HepG2 (cell line): Measurements from ENCODE around the gene NR2F6. TPM values are rescaled to one million over a fixed set of nuclear protein-coding genes. Genes with fewer than 3 reads are reported as not detected.
A peak's percentile ranks its signal among the peaks of the same experiment; 100 is the strongest.

Experiments used
- ATRX ChIP-seq: sonication (generic); formaldehyde crosslinking; IDR thresholded peaks from 2 replicates; pipeline ENCODE4 v1.4.0; 2020; ENCODE audit warnings: missing genetic modification reagents, borderline replicate concordance
- CERS6 ChIP-seq: sonication (generic); formaldehyde crosslinking; IDR thresholded peaks from 2 replicates; pipeline ENCODE4 v1.5.0; 2020; ENCODE audit warnings: missing genetic modification reagents
- EHMT2 ChIP-seq: fragments of 200-600 bp; sonication (generic); IDR thresholded peaks from 2 replicates; pipeline ENCODE4 v1.7.0; 2017; ENCODE audit warnings: antibody characterized with exemption, low read depth, low read length, borderline replicate concordance
- ELF3 ChIP-seq: IDR thresholded peaks from 2 replicates; pipeline ENCODE4 v1.6.1; 2016; ENCODE audit warnings: missing genetic modification reagents, missing compliant biosample characterization
- MAZ ChIP-seq, 2 experiments: sonication (generic) in 1 of 2; formaldehyde crosslinking in 1 of 2; IDR thresholded peaks; 2 replicates each; pipeline versions ENCODE4 v1.5.0 to v1.6.1; 2012 to 2020; ENCODE audit warnings: low read depth in 2 of 2, mild to moderate bottlenecking in 2 of 2, borderline replicate concordance in 1 of 2, improper control_type of control experiment in 1 of 2, low read length in 1 of 2, missing genetic modification reagents in 1 of 2, moderate library complexity in 1 of 2
- PPARG ChIP-seq: conservative IDR thresholded peaks from 2 replicates; pipeline ENCODE4 v1.6.1; 2016; ENCODE audit warnings: missing biosample characterization, missing genetic modification reagents
- TCF12 ChIP-seq, 2 experiments: fragments of 450-650 bp in 1 of 2; sonication (generic) in 1 of 2; formaldehyde crosslinking in 1 of 2; IDR thresholded peaks; 2 replicates each; pipeline versions ENCODE4 v1.6.1 to v1.8.0; 2017 to 2022; ENCODE audit warnings: antibody characterized with exemption in 1 of 2, mild to moderate bottlenecking in 1 of 2, missing genetic modification reagents in 1 of 2, moderate library complexity in 1 of 2
- ZBTB38 ChIP-seq: sonication (generic); formaldehyde crosslinking; IDR thresholded peaks from 2 replicates; pipeline ENCODE4 v1.5.1; 2020; ENCODE audit warnings: mild to moderate bottlenecking, missing genetic modification reagents
- ZBTB43 ChIP-seq: sonication (generic); formaldehyde crosslinking; conservative IDR thresholded peaks from 2 replicates; pipeline ENCODE4 v1.4.0; 2020; ENCODE audit warnings: missing genetic modification reagents
- ZMYM3 ChIP-seq: sonication (generic); formaldehyde crosslinking; IDR thresholded peaks from 2 replicates; pipeline ENCODE4 v1.5.1; 2020; ENCODE audit warnings: mild to moderate bottlenecking, missing genetic modification reagents
- ZNF230 ChIP-seq: sonication (generic); formaldehyde crosslinking; IDR thresholded peaks from 2 replicates; pipeline ENCODE4 v1.4.0; 2020; ENCODE audit warnings: mild to moderate bottlenecking, missing genetic modification reagents
- ZNF264 ChIP-seq: sonication (generic); formaldehyde crosslinking; IDR thresholded peaks from 2 replicates; pipeline ENCODE4 v1.4.0; 2020; ENCODE audit warnings: missing genetic modification reagents
- ZNF333 ChIP-seq: sonication (generic); formaldehyde crosslinking; IDR thresholded peaks from 2 replicates; pipeline ENCODE4 v1.4.0; 2020; ENCODE audit warnings: mild to moderate bottlenecking, missing genetic modification reagents, borderline replicate concordance
- ZNF567 ChIP-seq: sonication (generic); formaldehyde crosslinking; IDR thresholded peaks from 2 replicates; pipeline ENCODE4 v1.8.1; 2023; ENCODE audit warnings: mild to moderate bottlenecking, missing genetic modification reagents, borderline replicate concordance
- ZNF615 ChIP-seq: sonication (generic); formaldehyde crosslinking; IDR thresholded peaks from 2 replicates; pipeline ENCODE4 v1.5.0; 2020; ENCODE audit warnings: mild to moderate bottlenecking, missing genetic modification reagents, borderline replicate concordance
- ZNF83 ChIP-seq: sonication (generic); formaldehyde crosslinking; IDR thresholded peaks from 2 replicates; pipeline ENCODE4 v1.4.0; 2020; ENCODE audit warnings: missing genetic modification reagents, mild to moderate bottlenecking, borderline replicate concordance
- polyA plus RNA-seq, 8 experiments: library from polyadenylated mRNA; depleted of rRNA in 3 of 8; stranded (reverse) in 7 of 8; unstranded in 1 of 8; fragments of >200 nt; fragmentation: Illumina TruSeq in 4 of 8; extraction: Trizol in 4 of 8; gene quantifications; 2 replicates each; pipeline versions ENCODE4 v1.2.1 to v1.2.3, GENCODE V29; 2011 to 2016; ENCODE audit warnings: low read depth in 4 of 8, missing spikeins in 1 of 8, mixed read lengths in 1 of 8; ENCODE audit not compliant: insufficient read depth in 1 of 8
- total RNA-seq, 5 experiments: library from RNA; depleted of rRNA; stranded (reverse); fragments of >200 nt; fragmentation: Illumina TruSeq; extraction: Trizol; gene quantifications; 2 replicates each; pipeline ENCODE4 v1.2.3, GENCODE V29; 2016; ENCODE audit warnings: low read depth in 1 of 5
- TF ChIP-seq, protein P1 (sequence below): sonication (generic); formaldehyde crosslinking; IDR thresholded peaks from 2 replicates; pipeline ENCODE4 v1.4.0; 2020; ENCODE audit warnings: missing genetic modification reagents
- TF ChIP-seq, protein P2 (sequence below), 2 experiments: IDR thresholded peaks; 2 replicates each; pipeline ENCODE4 v1.6.1; 2011 to 2012; ENCODE audit warnings: low read length in 2 of 2, borderline replicate concordance in 1 of 2, low read depth in 1 of 2, mild to moderate bottlenecking in 1 of 2, moderate library complexity in 1 of 2
- TF ChIP-seq, protein P3 (sequence below): sonication (generic); formaldehyde crosslinking; IDR thresholded peaks from 2 replicates; pipeline ENCODE4 v1.4.0; 2020; ENCODE audit warnings: missing genetic modification reagents

The NR2F6 gene
- total and polyA plus RNA-seq, 2 of the 13 experiments (the other 11 are each of a cell fraction or from before 2014, with no cell fraction given), result 30.9 to 72.4 TPM

DNA sequence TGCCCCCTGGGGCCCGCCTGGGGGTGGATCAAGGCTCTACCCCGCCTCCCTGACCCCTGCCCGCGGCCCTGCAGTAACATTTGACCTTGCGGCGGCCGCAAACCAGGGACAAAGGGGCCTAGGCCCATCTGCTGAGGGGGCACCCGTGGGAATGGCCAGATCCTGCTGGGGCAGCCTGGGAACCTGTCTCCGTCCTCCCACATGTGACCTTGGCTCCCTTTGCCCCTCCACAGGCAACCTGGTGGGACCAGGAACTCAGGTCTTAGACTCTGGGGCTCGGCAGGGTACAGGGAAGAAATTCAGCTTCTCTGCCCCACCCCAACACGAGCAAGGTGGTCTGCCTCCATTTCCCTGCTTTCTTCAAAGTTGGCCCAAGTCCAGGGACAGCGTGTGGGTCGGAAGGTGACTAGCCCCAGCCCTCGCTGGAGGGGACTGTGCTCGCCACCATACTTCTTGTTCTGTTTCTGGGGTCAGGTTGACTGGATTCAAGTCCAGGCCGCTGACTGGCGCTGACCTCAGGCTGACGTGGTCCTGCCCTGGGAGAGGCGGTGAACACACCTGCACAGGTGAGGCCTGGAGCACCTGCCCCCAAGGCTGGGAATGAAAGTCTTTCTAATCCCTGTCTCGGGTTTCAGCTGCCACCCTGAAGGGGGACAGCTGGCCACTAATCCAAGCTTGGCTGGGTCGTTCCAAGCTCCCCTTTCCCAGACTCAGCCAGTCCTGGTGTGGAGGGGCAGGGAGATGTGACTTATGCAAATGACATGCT lies 2.5 kb upstream of the NR2F6 start (continued):
- TF ChIP-seq, protein P1, sequence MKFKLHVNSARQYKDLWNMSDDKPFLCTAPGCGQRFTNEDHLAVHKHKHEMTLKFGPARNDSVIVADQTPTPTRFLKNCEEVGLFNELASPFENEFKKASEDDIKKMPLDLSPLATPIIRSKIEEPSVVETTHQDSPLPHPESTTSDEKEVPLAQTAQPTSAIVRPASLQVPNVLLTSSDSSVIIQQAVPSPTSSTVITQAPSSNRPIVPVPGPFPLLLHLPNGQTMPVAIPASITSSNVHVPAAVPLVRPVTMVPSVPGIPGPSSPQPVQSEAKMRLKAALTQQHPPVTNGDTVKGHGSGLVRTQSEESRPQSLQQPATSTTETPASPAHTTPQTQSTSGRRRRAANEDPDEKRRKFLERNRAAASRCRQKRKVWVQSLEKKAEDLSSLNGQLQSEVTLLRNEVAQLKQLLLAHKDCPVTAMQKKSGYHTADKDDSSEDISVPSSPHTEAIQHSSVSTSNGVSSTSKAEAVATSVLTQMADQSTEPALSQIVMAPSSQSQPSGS (CRISPR knock-in tag), result peak; percentile 80
- TF ChIP-seq MAZ (IDR thresholded peaks at IDR 0.05; ENCODE audit: borderline replicate concordance, low read depth, low read length), result peak; percentile 84
- peak; percentile 82; the same call in 1 of the 2 replicates for TF ChIP-seq MAZ (CRISPR knock-in tag; IDR thresholded peaks at IDR 0.05; ENCODE audit: low read depth)
- peak; percentile 92 for TF ChIP-seq ZNF264 (CRISPR knock-in tag)
- TF ChIP-seq ZNF615 (CRISPR knock-in tag), result 0 out of 2 replicates have a peak, but pooled peaks have one; percentile 68
- TF ChIP-seq EHMT2, result no peak
- TF ChIP-seq, protein P2, sequence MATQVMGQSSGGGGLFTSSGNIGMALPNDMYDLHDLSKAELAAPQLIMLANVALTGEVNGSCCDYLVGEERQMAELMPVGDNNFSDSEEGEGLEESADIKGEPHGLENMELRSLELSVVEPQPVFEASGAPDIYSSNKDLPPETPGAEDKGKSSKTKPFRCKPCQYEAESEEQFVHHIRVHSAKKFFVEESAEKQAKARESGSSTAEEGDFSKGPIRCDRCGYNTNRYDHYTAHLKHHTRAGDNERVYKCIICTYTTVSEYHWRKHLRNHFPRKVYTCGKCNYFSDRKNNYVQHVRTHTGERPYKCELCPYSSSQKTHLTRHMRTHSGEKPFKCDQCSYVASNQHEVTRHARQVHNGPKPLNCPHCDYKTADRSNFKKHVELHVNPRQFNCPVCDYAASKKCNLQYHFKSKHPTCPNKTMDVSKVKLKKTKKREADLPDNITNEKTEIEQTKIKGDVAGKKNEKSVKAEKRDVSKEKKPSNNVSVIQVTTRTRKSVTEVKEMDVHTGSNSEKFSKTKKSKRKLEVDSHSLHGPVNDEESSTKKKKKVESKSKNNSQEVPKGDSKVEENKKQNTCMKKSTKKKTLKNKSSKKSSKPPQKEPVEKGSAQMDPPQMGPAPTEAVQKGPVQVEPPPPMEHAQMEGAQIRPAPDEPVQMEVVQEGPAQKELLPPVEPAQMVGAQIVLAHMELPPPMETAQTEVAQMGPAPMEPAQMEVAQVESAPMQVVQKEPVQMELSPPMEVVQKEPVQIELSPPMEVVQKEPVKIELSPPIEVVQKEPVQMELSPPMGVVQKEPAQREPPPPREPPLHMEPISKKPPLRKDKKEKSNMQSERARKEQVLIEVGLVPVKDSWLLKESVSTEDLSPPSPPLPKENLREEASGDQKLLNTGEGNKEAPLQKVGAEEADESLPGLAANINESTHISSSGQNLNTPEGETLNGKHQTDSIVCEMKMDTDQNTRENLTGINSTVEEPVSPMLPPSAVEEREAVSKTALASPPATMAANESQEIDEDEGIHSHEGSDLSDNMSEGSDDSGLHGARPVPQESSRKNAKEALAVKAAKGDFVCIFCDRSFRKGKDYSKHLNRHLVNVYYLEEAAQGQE (IDR thresholded peaks at IDR 0.05; ENCODE audit: borderline replicate concordance in 1 of 2, low read depth in 1 of 2, low read length in 2 of 2), result peak in 1 of 2 experiments; percentile 68; a peak in 2 of 4 replicates
- no peak for TF ChIP-seq ZBTB43 (CRISPR knock-in tag)
- no peak for TF ChIP-seq ZNF230 (CRISPR knock-in tag)
- no peak for TF ChIP-seq CERS6
- TF ChIP-seq ZNF333 (CRISPR knock-in tag), result no peak
- 0 out of 2 replicates have a peak, but pooled peaks have one; percentile 3 for TF ChIP-seq ZNF83 (CRISPR knock-in tag)
- TF ChIP-seq ZMYM3 (CRISPR knock-in tag), result peak; percentile 95
- TF ChIP-seq ATRX (CRISPR knock-in tag), result no peak
- TF ChIP-seq PPARG (CRISPR knock-in tag), result peak; percentile 94
- TF ChIP-seq TCF12 (IDR thresholded peaks at IDR 0.05), result no peak
- TF ChIP-seq TCF12 (CRISPR knock-in tag; IDR thresholded peaks at IDR 0.05), result peak; percentile 97
- peak; percentile 64 for TF ChIP-seq ELF3 (CRISPR knock-in tag)
- TF ChIP-seq, protein P3, sequence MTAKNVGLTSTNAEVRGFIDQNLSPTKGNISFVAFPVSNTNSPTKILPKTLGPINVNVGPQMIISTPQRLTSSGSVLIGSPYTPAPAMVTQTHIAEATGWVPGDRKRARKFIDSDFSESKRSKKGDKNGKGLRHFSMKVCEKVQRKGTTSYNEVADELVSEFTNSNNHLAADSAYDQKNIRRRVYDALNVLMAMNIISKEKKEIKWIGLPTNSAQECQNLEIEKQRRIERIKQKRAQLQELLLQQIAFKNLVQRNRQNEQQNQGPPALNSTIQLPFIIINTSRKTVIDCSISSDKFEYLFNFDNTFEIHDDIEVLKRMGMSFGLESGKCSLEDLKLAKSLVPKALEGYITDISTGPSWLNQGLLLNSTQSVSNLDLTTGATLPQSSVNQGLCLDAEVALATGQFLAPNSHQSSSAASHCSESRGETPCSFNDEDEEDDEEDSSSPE (CRISPR knock-in tag), result peak; percentile 42; the same call in 1 of the 2 replicates
- TF ChIP-seq ZBTB38, result no peak
- TF ChIP-seq ZNF567, result no peak
